ENCODE results near the gene NEGR1. TPM values are rescaled to one million over a fixed set of nuclear protein-coding genes. Genes with fewer than 3 reads are reported as not detected.

Gene NEGR1
- total RNA-seq, 1 experiment from 2014 or later = 0.23 TPM

DNA sequence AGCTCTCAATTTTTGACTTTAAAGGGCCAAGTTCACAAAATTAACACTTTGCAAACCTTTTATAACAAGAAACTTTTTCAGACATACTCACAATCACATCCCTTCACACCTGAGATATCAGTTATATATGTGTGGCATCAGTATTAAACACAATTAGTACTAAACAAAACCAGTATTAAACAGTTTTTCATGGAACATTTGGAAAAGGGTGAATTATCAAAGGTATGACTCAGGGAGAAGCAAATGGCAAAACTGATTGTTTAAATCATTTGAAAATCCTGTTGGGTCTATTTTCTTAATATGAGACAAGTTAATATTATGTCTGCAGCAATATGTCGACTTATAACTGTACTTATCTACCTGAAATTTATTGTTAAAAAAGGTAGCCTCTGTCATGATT, 587.3 kb downstream of the NEGR1 start:
- DNase-seq = no peak
- Histone ChIP-seq H3K27me3 (no peaks in the 10 kb centered on the region), H3K4me3 (no peak overlapping the region), H3K36me3 (no peaks in the 10 kb centered on the region), H3K9me3 (no peaks in the 10 kb centered on the region)

DNA sequence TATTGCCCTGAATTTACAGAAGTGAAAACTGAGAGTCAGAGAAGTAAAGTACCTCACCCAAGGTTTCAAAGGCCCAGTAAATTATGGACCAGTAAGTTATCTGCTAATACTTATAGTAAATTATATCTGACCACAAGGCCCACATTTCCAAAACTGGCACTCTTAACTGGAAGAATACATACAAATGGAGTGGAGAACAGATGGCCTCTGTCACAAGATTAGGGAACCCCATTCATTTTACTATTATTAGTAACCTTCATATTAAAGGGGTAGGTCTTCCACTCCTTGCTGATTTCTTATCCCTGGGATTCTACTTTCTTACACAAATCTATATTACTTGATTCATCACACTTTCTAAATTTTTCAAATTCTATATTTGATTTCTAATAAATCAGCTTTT, 588.8 kb downstream of the NEGR1 start:
- no peak overlapping the region for H3K4me3 ChIP-seq
- DNase-seq = no peak
- H3K36me3 ChIP-seq = no peaks in the 10 kb centered on the region
- no peaks in the 10 kb centered on the region for H3K9me3 ChIP-seq
- no peaks in the 10 kb centered on the region; the same call in 1 of the 2 replicates for H3K27me3 ChIP-seq

DNA sequence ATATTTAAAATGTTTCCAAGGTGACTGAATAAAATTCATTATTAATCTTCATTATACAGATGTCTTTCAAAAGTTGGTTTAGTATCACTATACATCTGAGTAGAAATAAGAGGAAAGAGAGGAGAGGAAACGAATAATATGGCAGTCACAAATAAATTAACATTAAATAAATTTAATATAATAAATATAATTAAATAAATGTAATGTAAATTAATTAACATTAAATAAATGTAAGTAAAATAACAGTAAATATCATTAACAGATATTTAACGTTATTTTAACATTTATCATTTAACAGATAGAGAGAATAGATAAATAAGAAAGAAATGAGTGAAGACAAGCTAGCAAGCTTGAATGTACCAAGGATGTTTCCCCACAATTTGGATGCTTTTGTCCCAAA, 592.7 kb downstream of the NEGR1 start:
- Histone ChIP-seq H3K36me3 (no peaks in the 10 kb centered on the region), H3K4me3 (no peak overlapping the region), H3K9me3 (no peaks in the 10 kb centered on the region), H3K27me3 (no peaks in the 10 kb centered on the region; the same call in 1 of the 2 replicates)
- DNase-seq = no peak

DNA sequence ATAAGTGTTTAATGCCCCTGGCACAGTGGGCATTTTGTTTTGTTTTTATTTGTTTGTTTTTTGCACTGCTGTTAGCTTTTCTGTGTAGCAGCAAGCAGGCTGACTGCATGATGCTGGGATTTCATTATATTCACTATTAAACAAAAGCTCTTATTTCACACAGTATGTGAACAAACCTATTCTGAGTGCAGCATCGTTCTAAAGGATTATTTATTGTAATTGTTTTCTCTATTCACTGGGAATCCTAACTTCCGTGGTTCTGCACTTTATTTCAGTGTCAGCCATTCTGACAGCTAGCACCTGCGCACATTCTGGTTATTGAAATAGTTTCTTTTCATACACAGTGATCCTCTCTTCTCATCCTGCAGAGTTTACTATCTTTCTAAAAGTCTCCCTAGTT, 595.0 kb downstream of the NEGR1 start:
- H3K4me3 ChIP-seq = no peak overlapping the region
- no peaks in the 10 kb centered on the region for H3K9me3 ChIP-seq
- no peak for DNase-seq
- no peaks in the 10 kb centered on the region for H3K36me3 ChIP-seq
- H3K27me3 ChIP-seq = no peaks in the 10 kb centered on the region; the same call in 1 of the 2 replicates

DNA sequence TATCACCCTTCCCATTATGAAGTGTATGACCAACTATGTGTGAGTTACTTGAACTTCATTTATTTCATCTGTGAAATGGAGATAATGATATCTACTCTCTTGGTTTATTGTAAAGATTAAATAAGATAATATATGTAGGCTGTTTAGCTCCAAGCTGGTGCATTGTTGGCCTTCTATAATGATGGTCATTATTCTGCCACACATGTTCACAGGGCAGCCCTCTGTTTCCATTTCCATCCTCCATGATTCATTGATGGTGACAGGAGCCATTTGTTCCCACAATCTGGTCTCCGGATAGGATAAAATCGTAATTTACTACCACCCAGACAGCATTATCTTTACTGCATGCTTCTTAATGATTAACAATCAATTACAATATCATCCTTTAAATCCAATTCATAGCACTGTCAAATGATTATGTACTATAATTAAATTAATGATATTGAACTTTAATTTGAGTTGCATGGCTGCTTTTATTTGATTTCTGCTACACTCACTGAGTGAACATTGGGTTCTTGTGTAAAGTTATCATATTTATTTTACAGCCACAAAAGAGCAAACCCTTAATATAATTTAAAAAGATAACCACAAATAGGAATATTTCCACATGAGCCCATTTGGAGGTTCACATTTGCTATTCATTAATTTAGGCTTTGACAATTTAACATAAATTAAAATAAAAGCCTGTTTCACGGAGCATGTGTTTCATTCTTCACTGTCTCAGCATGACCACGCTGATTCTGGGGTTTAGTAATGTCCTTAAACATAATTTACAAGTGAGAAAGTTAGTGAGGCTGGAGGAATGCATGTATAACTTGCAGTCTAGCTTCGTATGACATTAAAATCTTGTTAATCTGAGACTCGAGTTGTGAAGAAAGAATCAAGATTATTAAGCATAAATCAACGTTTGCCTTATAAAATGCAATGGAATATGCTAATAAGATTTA, 605.1 kb downstream of the NEGR1 start:
- Histone ChIP-seq H3K27me3 (no peaks in the 10 kb centered on the region), H3K4me3 (no peak overlapping the region), H3K9me3 (no peaks in the 10 kb centered on the region), H3K36me3 (no peaks in the 10 kb centered on the region)
- no peak for DNase-seq

DNA sequence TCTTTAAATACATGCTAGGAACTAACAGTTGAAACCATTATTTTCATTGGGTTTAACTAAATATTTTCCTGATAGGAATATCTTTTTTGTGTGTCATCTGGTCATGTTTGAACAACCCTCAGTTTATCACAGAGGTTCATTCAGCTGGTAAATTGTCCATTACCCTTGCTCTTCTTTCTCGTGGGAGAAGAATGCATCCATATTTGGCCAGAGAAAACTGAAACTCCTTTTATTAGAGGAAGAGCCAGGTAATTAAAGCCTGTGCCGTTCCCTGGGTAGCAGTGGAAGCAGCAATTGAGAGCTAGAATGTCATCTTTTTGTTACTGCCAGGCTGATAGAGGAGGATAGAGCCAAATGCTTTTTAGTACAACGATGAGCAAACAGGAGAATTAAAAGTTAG, 614.3 kb downstream of the NEGR1 start:
- no peaks in the 10 kb centered on the region for H3K27me3 ChIP-seq
- no peak for DNase-seq
- H3K9me3 ChIP-seq = no peaks in the 10 kb centered on the region
- H3K4me3 ChIP-seq = no peak overlapping the region
- no peaks in the 10 kb centered on the region for H3K36me3 ChIP-seq

DNA sequence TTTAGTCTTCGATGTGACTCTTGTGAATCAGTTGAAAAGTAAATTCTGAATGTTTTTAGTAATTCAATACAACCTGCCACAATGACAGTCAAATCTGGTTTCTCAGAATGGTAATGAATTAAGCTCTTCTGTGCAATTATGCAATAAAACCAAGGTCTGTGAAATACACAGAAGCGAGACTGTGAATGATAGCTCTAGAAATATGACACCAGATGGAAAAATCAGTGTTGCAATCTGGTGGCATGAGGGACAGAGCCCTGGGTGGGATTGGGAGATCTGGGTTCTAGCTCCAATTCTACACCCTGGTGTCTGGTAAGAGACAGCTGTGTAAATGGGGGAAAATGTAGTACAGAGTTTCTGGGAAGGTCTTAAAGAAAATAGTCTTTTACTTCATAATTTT, 615.1 kb downstream of the NEGR1 start:
- Histone ChIP-seq H3K36me3 (no peaks in the 10 kb centered on the region), H3K9me3 (no peaks in the 10 kb centered on the region), H3K27me3 (no peaks in the 10 kb centered on the region), H3K4me3 (no peak overlapping the region)
- no peak for DNase-seq

DNA sequence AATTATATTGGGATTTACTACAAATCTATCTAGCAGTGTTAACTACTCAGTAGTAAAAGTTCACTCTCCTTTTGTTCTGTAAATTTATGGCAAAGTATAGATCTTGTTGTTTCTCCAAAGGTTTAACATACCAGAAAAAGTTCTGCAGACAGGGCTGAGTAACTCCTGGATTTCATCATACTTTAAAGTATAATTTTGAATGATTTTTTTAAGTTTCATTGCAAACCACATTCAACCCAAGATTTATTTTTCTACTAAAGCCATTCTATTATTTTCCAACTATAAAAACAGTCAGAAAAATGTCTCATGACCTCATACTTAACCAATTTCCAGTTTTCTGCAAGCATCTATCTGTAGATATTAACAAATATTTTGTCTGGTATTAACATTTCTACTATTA, 615.7 kb downstream of the NEGR1 start:
- Histone ChIP-seq H3K27me3 (no peaks in the 10 kb centered on the region), H3K4me3 (no peak overlapping the region), H3K9me3 (no peaks in the 10 kb centered on the region), H3K36me3 (no peaks in the 10 kb centered on the region)
- no peak for DNase-seq

DNA sequence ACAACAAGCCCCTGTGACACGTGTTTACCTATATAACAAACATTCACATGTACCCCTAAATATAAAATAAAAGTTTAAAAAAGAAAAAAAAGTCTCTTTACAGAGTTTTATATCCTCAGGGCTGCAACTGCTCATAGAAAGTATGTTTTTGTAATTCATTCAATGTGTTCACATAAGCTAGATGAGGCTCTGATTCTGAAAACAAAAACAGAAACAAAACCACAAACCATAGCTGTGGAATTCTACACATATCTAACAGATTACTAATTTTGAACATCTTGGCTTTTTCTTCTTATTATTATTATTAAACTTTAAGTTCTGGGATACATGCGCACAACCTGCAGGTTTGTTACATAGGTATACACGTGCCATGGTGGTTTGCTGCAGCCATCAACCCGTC, 621.9 kb downstream of the NEGR1 start:
- Histone ChIP-seq H3K27me3 (no peaks in the 10 kb centered on the region), H3K9me3 (no peaks in the 10 kb centered on the region)
- DNase-seq = no peak

DNA sequence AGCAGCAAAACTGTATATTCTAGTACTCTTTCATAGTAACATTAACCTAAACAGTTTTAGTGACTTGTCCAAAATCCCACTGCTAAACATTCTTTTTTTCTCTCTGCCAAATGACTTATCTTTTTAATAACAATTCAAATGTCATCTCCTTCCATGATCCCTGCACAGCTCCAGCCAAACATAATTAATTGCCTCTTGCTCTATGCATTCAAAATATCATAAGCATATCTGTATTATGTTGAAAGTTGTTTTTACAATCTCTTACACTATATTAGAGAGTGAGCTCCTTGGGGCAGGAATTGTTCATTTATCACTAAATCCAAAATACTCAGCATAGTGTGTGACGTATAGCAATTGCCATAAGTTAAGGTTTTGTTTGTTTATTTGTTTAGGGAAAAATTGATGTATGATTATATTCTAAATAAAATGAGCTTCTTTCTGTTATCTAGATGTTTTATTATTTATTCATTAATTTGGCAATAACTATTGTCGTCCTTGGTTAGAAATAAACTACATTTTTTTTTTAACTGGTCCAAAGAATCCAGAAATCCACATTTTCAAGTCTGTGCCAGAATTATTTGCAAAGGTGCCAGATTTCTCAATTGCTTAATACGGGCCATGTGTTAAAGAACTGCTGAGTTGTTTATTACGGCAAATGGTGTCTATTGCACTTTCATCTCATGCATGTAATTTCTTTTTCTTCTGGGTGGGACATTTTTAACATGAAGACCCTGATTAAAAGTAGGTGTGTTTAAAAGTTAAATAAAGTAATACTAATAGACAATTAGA, 624.3 kb downstream of the NEGR1 start:
- DNase-seq = no peak
- no peaks in the 10 kb centered on the region for H3K36me3 ChIP-seq
- H3K9me3 ChIP-seq = no peaks in the 10 kb centered on the region
- H3K27me3 ChIP-seq = no peaks in the 10 kb centered on the region
- no peak overlapping the region for H3K4me3 ChIP-seq

More for the DNA sequence above, 621.9 kb downstream of the NEGR1 start:
- Histone ChIP-seq H3K4me3 (no peak overlapping the region), H3K36me3 (no peaks in the 10 kb centered on the region)

DNA sequence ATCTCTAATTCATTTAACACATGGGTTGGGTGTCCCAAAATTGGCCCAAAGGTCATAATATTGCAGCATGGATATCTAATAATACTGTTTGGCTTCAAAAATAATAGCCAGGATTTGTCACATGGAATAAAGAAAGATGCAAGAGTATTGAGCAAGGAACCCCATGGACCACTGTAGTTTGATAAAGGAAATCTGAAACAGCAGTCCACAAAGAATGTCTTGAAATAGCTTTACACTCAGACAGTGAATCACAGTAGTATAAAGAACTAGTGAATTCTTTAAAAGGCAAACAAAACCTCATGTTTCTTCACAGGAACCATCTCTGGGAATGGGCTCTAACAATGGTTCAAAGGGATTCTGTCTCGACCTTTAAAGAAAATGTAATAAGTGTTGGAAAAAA, 625.4 kb downstream of the NEGR1 start:
- H3K9me3 ChIP-seq = no peaks in the 10 kb centered on the region
- no peak overlapping the region for H3K4me3 ChIP-seq
- H3K36me3 ChIP-seq = no peaks in the 10 kb centered on the region
- DNase-seq = no peak
- H3K27me3 ChIP-seq = no peaks in the 10 kb centered on the region

DNA sequence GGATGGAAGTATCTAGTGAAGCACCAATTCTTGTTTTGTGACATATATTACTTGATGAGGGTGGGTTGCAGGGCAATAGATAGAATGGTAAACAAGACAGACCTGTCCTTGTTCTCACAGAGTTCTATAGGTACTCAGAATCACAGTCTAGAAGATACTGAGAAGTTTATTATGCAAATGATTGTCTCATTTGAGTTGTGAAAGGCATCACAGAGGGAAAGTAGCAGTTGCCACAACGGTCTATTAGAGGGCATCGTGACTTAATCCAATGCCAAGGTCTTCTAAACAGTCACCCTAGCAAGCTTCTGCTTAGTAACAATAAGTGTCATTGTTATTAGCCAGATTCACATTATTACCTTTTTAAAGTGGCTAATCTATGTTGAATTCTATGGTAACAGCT, 626.7 kb downstream of the NEGR1 start:
- no peaks in the 10 kb centered on the region for H3K36me3 ChIP-seq
- no peaks in the 10 kb centered on the region for H3K27me3 ChIP-seq
- H3K4me3 ChIP-seq = no peak overlapping the region
- no peaks in the 10 kb centered on the region for H3K9me3 ChIP-seq
- DNase-seq = no peak

DNA sequence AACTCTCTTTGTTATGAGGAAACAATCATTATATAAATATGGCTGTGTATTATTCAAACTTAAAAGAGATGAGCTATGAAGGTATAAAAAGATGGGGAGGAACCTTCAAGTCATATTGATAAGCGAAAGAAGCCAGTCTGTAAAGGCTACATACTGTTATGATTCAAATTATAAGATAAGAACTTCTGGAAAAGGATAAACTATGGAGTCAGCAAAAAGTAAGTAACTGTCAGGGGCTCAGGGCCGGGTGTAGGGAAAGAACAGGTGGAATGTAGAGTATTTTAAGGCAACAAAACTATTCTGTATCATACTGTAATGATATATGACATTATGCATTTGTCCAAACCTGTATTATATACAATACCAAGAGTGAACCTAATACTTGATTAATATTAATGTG, 628.4 kb downstream of the NEGR1 start:
- no peaks in the 10 kb centered on the region for H3K36me3 ChIP-seq
- H3K27me3 ChIP-seq = no peaks in the 10 kb centered on the region
- no peak overlapping the region for H3K4me3 ChIP-seq
- no peaks in the 10 kb centered on the region for H3K9me3 ChIP-seq
- DNase-seq = no peak

DNA sequence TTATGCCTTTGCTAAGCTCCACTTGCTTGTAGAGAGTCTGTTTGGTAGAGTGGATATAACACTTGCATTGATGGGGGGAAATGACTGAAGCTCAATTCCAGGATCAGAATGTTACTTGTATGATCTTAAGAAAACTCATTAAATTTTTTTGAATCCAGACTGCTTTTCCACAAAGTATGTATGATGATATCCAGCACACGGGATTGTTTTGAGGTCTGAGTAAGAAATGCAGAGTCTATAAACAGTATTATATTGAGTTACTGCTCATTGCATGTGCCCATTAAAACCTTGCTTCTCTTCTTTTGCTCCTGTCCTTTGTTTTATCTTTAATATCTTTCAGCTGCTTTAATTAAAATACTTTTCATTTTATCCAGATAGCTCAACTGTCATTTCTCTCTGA, 631.1 kb downstream of the NEGR1 start:
- H3K27me3 ChIP-seq = no peaks in the 10 kb centered on the region
- DNase-seq = no peak
- no peaks in the 10 kb centered on the region for H3K9me3 ChIP-seq

DNA sequence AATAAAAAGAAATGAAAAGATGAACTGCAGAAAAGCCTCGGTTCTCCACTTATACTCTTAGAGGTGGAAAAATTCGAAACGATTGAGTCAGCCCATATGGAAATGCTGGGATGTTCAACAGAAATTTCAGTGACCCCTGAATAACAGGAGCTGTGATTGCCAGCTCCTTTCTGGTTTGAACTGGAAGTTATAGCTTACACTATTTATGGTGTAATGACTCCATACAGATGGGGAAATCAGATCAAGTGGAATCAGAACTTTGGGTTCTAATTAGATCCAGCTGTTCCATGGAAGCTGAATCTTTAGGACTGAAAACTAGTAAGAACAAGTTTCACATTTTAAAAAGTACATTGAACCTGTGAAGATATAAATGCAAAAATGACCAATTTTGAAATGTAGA, 632.2 kb downstream of the NEGR1 start:
- no peak overlapping the region for H3K4me3 ChIP-seq
- no peaks in the 10 kb centered on the region for H3K27me3 ChIP-seq
- no peaks in the 10 kb centered on the region for H3K36me3 ChIP-seq
- no peaks in the 10 kb centered on the region for H3K9me3 ChIP-seq
- DNase-seq = no peak

More for the DNA sequence above, 631.1 kb downstream of the NEGR1 start:
- H3K4me3 ChIP-seq = no peak overlapping the region
- H3K36me3 ChIP-seq = no peaks in the 10 kb centered on the region

DNA sequence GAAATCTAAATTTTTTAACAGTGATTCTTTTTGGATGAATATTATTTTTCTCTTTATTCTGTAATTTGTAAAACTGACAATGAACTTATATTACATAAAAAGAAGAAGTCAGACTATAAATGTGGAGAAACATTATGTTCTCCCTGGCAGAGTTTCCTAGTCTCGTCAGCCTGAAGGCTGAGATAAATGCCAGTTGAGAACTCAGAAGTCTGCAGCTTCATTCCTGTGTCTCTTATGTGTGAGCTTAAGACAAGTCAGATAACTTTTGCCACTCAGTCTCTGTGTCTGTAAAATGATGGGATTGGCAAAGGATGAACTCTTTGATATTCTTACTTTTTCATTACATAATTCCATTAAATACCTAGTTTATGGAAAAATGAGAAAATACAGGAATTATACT, 632.7 kb downstream of the NEGR1 start:
- H3K4me3 ChIP-seq = no peak overlapping the region
- no peaks in the 10 kb centered on the region for H3K36me3 ChIP-seq
- H3K27me3 ChIP-seq = no peaks in the 10 kb centered on the region
- no peak for DNase-seq
- no peaks in the 10 kb centered on the region for H3K9me3 ChIP-seq

DNA sequence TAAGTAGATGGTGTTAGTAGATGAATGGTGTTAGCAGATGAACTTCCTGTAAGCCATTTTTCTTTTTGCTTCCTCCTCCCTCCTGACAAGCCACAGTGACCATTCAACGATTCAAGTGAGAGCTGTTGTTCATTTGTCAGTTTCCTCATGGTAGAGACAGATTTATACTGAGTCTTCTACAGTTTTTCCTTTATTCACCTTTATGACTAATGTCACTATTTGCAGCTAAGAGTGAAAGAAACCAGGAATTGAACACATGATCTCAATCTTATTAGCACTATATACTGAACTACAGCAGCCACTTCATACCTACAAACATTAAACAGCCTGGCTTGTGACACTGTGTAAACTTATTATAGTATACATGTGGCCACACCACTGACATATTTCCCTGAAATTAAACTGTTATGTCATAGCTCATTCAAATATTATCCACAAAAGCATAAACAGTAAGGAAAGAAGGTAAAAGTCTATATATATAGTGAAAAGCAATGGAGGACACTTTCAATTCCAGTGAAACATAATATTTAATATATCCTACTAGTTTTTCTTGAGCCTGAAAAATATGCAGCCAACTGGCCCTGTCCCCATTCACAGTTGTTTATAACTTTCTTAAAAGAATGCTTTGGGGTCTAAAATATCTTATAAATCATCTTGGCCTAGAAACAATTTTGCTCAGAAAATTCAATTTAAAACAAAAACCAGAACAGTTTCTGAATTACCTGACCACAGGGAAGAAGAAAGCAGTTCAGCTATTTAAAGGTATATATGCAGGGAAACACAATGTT, 634.6 kb downstream of the NEGR1 start:
- no peak for DNase-seq
- Histone ChIP-seq H3K27me3 (no peaks in the 10 kb centered on the region), H3K9me3 (no peaks in the 10 kb centered on the region), H3K36me3 (no peaks in the 10 kb centered on the region), H3K4me3 (no peak overlapping the region)
